Activated CD8-positive, alpha-beta memory T cell treated with anti-CD3 and anti-CD28 coated beads for 36 hours (primary cell): ENCODE measurements around the gene LYPD1. TPM values are rescaled to one million over a fixed set of nuclear protein-coding genes. Genes with fewer than 3 reads are reported as not detected.
"Not testable (repeated sequence)": the region's sequence is repeated elsewhere in the genome, so short reads cannot be mapped to it uniquely, and the experiment has no call there.

Experiments used
- CTCF ChIA-PET: fragments of 350-600 bp; sonication (Branson Sonifier 250); formaldehyde crosslinking; loops from one replicate; lab custom pipeline; 2021; ENCODE audit warnings: antibody characterized with exemption; lab: Charles Lee
- POLR2A ChIA-PET: fragments of 350-600 bp; sonication (Branson Sonifier 250); formaldehyde crosslinking; loops from one replicate; lab custom pipeline; 2021; ENCODE audit warnings: antibody characterized with exemption; lab: Charles Lee
- total RNA-seq, 2 experiments: library from RNA; stranded (reverse); gene quantifications; one replicate each; pipeline ENCODE4 v1.2.3, GENCODE V29; 2021

The LYPD1 gene, protein sequence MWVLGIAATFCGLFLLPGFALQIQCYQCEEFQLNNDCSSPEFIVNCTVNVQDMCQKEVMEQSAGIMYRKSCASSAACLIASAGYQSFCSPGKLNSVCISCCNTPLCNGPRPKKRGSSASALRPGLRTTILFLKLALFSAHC
- not detected for total RNA-seq

DNA sequence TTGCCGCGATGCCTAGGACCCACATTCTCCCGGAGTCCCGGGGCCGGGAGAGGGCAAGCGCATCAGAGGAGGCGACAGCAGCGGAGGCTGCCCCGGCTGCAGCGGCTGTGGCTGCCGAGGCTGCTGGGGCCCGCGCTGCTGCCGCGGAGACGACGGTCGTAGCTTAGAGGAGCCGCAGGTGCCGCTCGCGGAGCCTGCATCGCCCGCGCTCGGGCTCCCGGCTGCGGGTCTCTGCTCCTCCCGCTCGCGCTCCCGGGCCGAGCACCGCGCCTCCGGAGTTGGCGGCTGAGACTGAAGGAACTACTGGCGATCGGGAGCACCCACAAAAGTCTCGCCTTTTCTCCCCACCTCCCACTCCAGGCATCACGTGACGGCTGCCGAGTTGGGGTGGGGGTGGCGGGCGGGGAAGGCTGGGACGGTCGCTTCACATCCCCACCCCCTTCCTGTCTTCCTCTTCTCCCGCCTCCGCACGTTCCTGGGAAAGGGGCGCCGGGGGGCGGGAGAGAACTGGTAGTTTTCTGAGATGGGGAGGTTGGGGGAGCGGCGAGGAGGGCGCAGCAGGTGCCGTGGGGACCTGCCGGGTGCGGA, at the start of gene LYPD1:
TSS of gene LYPD1 (minus strand) at position 298 of the 588 bp plus-strand sequence. CDS start at position 25, 273 bp downstream.
- ChIA-PET CTCF (no interaction called here), POLR2A (no interaction called here)

DNA sequence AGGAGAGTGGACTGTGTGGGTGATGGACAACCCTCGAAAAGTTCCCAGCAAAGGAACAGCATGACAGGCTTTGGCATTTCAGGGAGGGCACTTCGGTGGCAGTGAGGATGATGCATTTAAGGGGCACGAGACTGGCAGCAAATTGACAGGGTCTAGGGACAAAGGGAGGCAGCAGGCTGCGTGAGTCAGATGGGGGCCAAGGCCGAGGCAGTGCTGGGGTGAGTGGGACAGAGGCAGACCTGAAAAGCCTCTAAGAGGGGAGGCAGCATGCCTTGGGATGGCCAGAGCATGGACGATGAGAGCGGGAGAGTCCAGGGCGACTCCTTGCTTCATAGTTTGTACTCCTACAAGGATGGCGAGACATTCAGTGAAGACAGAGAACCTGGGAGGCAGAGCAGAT, 49.5 kb upstream of the LYPD1 start:
- ChIA-PET POLR2A (no interaction called here), CTCF (no interaction called here)

GRCh38 chr2:132716954-132717353, 46.9 kb upstream of the LYPD1 start:
- CTCF ChIA-PET = no interaction called here
- POLR2A ChIA-PET = no interaction called here

GRCh38 chr2:132715386-132716351, 45.7 kb upstream of the LYPD1 start:
- ChIA-PET POLR2A (no interaction called here), CTCF (no interaction called here)

DNA sequence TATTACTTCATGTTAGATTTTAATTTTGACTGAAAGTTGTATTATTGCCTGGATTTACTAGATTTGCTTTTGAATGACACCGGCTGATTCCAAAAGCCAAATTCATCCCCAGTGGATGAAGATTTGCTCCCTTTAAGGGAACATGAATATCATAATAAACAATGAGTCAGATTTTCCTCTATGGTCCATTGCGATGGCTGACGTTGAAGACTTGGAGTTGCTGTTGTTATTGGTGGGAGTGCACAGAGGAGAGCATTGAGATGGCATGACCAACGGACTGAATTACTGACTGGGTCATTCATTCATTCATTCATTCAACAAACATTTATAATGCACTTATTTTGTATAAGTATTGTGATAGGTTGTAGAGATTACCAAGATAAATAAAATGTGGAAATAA, 33.4 kb upstream of the LYPD1 start:
- POLR2A ChIA-PET = no interaction called here
- CTCF ChIA-PET = no interaction called here

GRCh38 chr2:132701810-132702209, 31.8 kb upstream of the LYPD1 start:
- CTCF ChIA-PET = no interaction called here
- POLR2A ChIA-PET = no interaction called here

GRCh38 chr2:132699802-132700201, 29.8 kb upstream of the LYPD1 start:
- CTCF ChIA-PET, POLR2A ChIA-PET: not testable (repeated sequence)

GRCh38 chr2:132698347-132698746, 28.3 kb upstream of the LYPD1 start:
- POLR2A ChIA-PET, CTCF ChIA-PET: not testable (repeated sequence)

DNA sequence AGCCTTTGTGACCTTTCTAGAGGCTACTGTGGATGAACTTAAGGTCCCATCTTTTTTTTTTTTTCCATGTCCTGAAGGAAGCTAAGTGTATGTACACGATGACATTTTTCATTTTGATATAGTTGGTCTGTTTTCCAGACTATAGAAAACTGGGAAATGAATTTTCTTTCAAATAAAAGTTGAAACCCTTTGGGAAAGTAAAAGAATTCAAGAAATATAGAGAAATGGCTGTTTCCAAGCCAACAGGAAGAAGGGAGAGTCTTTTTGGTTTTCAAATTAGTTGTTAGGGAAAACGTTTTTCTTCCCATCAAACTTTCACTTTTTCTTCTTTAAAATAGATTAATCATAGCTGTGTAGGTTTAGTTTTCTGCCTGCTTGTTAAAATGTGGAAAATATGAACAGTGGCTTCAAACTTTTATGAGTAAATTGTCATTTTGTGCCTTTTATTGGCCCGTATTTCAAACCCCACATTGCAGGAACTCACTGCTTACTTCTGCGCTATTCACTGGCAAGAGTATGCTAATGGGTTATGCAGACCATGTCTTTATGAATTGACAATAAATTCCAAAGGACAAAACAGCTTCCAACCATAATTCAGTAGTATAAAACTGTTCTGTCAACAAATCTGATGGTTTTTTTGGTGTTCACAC, 27.7 kb upstream of the LYPD1 start:
- ChIA-PET POLR2A (no interaction called here), CTCF (no interaction called here)

- CTCF ChIA-PET = no interaction called here
- POLR2A ChIA-PET = no interaction called here
Measured at GRCh38 chr2:132692816-132693215, 22.8 kb upstream of the LYPD1 start.

GRCh38 chr2:132691556-132691955, 21.6 kb upstream of the LYPD1 start:
- ChIA-PET POLR2A (no interaction called here), CTCF (interaction anchor here (0.6 kb wide), 1 partner anchor 230 kb away, joined by 3 read pairs; no protein-coding TSS in a partner anchor)

GRCh38 chr2:132690664-132691303, 20.8 kb upstream of the LYPD1 start:
- ChIA-PET POLR2A (no interaction called here), CTCF (interaction anchor here (0.6 kb wide), 1 partner anchor 230 kb away, joined by 3 read pairs; no protein-coding TSS in a partner anchor)

GRCh38 chr2:132681766-132682165, 11.8 kb upstream of the LYPD1 start:
- CTCF ChIA-PET = no interaction called here
- POLR2A ChIA-PET = no interaction called here

- CTCF ChIA-PET = no interaction called here
- POLR2A ChIA-PET = no interaction called here
Measured at GRCh38 chr2:132680544-132680943, 10.5 kb upstream of the LYPD1 start.

DNA sequence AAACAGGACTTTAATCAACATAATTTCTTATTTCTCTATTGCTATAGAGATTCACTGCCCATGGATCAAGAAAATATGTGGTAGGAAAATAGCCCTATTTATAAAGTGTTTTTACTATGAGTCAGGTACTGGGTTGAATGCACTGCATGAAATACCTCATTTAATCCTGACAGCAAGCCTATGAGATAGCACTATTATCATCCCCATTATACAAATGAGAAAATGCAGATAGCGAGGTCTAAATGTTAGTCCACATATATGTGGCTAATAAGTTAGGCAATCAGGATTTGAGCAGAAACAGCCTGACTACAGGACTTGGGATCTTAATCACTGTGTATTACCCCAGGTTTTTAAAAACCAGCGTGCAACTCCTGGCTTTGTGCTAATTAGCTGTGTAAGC, 8.5 kb upstream of the LYPD1 start:
- POLR2A ChIA-PET = no interaction called here

DNA sequence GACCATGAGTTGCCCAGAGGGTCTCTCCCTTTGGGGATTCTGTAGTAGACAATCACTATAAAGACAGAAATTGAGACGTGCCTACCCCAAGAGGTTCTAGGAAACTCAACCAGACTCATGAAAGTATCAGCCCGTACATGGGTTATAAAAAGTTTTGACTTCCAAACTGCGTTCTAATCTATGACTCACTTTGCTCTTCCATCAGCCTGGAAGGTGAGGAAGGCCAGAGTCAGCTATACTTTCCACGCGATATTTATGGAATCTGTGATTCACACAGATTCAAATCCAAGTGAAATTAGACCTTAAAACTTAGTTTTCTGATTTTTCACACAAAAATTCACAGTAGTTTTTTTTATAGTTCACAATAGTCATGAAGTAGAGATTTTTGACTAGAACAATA, 7.7 kb upstream of the LYPD1 start:
- ChIA-PET CTCF (no interaction called here), POLR2A (no interaction called here)

More for the DNA sequence above, 8.5 kb upstream of the LYPD1 start:
- CTCF ChIA-PET = no interaction called here

GRCh38 chr2:132676999-132677398, 7.0 kb upstream of the LYPD1 start:
- ChIA-PET CTCF (no interaction called here), POLR2A (no interaction called here)

GRCh38 chr2:132671151-132671835, 1.3 kb upstream of the LYPD1 start:
- ChIA-PET CTCF (no interaction called here), POLR2A (no interaction called here)
